Stimulated activated CD8-positive, alpha-beta memory T cell treated with anti-CD3 and anti-CD28 coated beads, Interleukin-7, amount 100 ng/mL, for 4 hours (primary cell): Measurements from ENCODE around the gene OR4D1.

Experiments used
- DNase-seq, 2 donors: peaks; one replicate each; pipeline ENCODE4 v3.0.0-alpha.2; 2020; ENCODE audit warnings: low read depth in 2 of 2

OR4D1 gene

GRCh38 chr17:58193641-58194255 lies 45.6 kb downstream of the OR4D1 start:
- DNase-seq, result no peak

GRCh38 chr17:58195518-58196123 lies 47.4 kb downstream of the OR4D1 start:
- no peak for DNase-seq

GRCh38 chr17:58196610-58197009 lies 48.4 kb downstream of the OR4D1 start:
- no peak for DNase-seq

GRCh38 chr17:58200024-58200633 lies 51.9 kb downstream of the OR4D1 start:
- peak; percentile 21 to 35 for DNase-seq

- no peak for DNase-seq
Measured at GRCh38 chr17:58202859-58203258, 54.7 kb downstream of the OR4D1 start.

- DNase-seq, result no peak
Measured at GRCh38 chr17:58204796-58205195, 56.6 kb downstream of the OR4D1 start.

- DNase-seq, result no peak
Measured at GRCh38 chr17:58205936-58206335, 57.8 kb downstream of the OR4D1 start.

GRCh38 chr17:58207451-58207850 lies 59.3 kb downstream of the OR4D1 start:
- no peak for DNase-seq

- DNase-seq, result no peak
Measured at GRCh38 chr17:58208344-58208743, 60.2 kb downstream of the OR4D1 start.
